ENCODE results near the gene C1D.
"Not testable (repeated sequence)": the region's sequence is repeated elsewhere in the genome, so short reads cannot be mapped to it uniquely, and the experiment has no call there.

The C1D gene

GRCh38 chr2:67997903-67998302, 64.9 kb downstream of the C1D start:
- no peak for DNase-seq

GRCh38 chr2:67997528-67997900, 65.3 kb downstream of the C1D start:
- DNase-seq = no peak

GRCh38 chr2:67996772-67997527, 65.9 kb downstream of the C1D start:
- no peak for DNase-seq

- no peak for DNase-seq
These were observed 68.1 kb downstream of the C1D start for GRCh38 chr2:67994716-67995115.

- DNase-seq = not testable (repeated sequence)
These were observed 68.7 kb downstream of the C1D start for GRCh38 chr2:67994069-67994468.

GRCh38 chr2:67993329-67993728, 69.5 kb downstream of the C1D start:
- no peak for DNase-seq

- no peak for DNase-seq
These were observed 71.3 kb downstream of the C1D start for GRCh38 chr2:67991456-67991855.

Data from NCI-H510A (cell line).